ENCODE data around the gene LRRC47.

LRRC47 gene

DNA sequence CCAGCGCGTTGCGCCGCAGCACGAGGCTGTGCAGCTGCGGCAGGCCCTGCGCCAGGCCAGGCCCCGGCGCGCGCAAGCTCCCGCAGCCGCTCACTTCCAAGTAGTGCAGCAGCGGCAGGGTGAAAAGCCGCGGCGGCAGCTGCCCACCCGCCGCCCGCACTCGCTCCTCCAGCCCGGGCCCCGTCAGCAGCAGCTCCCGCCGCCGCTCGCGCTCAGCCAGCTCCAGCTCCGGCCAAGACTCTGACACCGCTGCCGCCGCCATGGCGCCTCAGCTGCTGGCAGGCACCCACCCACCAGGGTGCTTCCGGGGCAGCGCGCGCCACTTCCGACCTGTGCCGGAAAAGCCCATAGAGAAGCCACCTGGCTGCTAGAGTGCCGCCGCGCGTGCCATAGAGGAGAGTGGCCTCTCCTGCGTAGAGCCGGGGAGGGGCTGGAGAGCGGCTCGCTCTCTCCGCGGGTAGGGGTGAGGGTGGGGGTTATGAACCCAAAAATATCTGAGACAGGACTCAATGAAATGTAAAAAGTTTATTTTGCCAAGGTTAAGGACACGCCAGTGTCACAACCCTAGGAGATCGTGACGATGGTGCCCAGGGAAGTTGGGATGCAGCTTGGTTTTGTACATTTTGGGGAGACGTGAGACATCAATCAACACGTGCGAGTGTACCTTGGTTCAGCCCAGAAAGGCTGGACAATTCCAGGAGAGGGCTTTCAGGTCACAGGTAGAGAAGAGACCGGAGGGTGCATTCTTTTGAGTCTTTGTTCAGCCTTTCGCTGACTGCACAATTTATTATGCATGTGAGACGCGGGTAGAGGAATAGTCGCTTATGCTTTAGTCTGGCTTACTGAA is at the start of gene LRRC47:
Gene LRRC47, minus strand, starts transcription at position 284 of the 847 bp plus-strand sequence. Its CDS starts 22 bp downstream, at position 262.
- DNase-seq, result peak; percentile 92

DNA sequence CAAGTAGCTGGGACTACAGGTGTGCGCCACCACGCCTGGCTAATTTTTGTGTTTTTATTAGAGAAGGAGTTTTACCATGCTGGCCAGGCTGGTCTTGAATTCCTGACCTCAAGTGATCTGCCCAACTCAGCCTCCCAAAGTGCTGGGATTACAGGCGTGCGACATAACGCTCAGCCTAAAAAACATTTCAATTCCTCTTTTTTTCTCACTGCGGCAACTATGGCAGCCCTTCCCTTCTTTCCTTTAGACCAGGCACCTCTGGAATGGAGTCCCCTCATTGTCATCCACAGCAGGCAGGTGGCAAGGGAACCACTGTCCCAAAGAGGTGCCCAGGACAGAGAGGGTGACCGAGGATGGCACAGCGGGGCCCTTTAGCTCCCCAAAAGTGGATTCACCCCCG is 46.6 kb upstream of the LRRC47 start:
- DNase-seq, result no peak

DNA sequence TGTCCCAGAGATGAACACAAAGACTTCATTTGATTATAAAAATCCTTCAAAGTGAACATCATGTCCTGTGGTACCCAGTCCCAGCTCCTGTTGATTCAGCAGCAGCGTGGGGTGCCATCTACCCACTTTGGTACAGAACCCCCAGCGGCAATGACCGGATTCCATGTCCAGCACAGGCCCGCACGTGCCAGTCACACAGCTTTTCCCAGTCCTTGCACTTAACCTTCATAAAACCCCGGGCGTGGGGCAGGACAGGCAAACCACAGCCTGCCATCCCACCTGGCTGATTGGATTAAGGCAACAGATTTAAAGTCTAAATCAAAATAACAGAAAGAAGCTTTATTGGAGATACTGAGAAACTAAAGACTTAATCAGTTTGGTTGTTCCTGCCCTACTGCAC is 45.2 kb upstream of the LRRC47 start:
- DNase-seq, result no peak

DNA sequence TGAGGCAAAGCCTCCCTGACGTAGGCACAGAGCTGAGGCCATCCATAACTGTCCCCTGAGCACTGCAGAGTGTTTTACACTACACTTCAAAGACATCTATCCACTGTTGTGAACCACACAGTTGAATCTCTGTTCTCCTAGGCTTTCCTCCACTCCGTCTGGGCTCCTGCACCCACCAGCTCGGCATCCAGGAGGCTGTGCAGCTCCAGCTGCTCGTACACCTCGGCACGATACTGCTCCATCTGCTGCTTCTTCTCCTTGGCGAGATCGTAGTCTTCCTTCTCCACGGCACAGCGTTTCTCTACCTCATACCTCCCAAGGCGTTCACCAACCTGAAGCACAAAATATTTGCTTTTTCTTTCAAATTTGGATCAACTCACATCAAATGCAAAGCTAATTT is 42.5 kb upstream of the LRRC47 start:
- DNase-seq, result no peak

DNA sequence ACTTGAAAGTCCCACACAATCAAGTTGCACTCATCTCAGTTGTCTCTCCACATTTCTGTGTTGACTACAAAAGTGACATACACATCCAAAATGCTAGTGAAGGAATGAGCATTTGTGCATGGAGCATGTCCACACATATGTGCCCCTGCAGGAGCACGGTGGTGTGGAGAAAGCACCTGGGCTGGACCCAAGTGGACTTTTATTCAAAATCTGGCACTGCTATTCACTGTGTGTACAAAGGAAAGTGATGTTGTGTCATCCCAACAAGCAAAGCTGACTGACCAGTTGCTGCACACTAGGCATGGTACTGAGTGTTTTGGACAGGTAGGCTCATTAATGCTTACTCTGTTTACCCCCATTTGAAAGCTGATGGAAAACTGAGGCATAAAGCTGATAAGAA is 41.4 kb upstream of the LRRC47 start:
- no peak for DNase-seq

DNA sequence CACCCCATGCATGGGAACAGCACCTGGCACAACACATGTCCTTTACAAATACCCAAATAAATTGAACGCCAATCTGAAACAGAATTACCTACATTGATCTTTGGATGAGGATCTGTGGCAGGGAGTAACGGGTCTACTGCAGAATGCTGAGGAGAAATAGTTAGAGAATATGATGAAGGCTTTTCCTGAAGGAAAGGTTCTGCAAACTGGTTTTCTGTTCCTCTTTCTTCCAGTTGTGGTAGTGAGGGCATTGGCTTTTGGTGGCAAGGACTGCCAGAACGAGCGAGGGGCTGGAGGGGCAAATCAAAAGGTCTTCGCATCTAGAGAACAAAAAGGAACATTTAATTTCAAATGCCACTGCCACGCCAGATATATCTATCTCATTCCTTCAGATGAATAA is 40.9 kb upstream of the LRRC47 start:
- DNase-seq, result no peak

DNA sequence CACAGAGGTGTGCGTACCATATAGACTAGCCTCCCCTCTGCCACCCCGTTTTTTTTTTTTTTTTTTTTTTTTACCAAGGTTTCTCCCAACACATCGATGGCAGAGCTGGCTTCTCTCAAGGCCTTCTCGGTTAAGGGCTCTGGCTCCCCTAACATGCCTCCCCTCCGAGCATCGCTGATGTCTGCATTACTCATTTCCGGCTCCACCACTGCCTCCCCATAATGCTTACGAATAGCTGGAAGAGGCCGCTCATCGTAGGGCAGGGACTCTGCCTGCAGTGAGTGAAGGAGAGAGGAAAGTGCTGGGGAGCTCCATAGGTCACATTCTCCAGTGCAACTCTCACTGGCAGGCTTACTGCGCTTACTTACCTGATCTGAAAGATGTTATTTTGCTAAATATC is 40.1 kb upstream of the LRRC47 start:
- DNase-seq, result no peak

DNA sequence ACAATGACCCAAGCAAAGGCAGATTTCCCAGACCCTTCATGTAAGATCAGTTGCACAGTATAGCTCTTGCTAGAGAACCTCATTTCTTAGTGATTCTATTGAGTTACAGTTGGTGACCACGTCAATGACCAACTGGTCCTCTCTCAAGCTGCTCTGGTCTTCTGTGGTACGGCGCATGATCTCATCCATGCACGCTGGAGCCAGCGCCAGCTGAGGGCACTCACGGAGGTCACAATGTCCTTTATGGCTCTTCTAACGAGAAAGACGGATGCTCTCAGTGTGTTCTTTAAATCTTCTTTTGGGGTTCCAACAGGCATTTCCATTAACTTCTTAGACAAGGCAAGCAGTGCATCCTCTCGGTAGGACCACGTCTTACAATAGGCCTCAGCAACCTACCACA is 38.4 kb upstream of the LRRC47 start:
- no peak for DNase-seq

DNA sequence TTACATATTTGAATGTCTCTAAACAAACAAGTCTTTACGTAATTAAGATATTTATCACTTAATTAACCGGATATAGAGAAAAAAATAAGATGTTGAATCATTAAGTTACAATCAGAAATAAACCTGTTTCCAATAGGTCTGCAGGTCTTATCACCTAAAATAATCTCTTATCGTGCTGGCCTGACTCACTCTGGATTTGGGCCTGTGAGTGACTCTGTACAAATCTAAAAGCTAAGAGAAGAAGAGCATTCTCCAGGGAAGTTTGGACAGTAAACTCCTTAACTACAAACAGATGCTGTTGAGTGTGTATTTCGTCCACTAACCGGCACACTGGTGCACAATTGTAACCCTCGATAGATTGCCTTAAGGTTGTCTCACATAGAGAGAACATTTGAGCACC is 35.4 kb upstream of the LRRC47 start:
- no peak for DNase-seq

DNA sequence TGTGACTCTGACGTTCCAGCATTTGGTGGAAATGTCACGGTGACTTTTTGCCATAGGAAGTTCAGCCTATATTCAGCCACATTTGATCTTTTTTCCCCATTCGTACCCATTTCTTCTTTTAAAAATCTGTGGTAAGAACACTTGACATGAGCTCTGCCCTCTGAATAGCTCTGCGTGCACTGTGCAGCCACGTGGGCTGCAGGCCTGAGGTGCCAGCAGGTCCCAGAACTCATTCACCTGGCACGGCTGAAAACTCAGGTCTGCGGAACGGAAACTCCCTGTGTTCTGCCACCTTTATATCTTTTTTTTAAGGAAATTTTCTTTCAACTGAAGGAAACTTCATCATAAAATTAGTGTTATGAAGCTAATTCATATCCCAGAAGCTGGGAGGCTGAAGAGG is 32.1 kb upstream of the LRRC47 start:
- DNase-seq, result no peak

DNA sequence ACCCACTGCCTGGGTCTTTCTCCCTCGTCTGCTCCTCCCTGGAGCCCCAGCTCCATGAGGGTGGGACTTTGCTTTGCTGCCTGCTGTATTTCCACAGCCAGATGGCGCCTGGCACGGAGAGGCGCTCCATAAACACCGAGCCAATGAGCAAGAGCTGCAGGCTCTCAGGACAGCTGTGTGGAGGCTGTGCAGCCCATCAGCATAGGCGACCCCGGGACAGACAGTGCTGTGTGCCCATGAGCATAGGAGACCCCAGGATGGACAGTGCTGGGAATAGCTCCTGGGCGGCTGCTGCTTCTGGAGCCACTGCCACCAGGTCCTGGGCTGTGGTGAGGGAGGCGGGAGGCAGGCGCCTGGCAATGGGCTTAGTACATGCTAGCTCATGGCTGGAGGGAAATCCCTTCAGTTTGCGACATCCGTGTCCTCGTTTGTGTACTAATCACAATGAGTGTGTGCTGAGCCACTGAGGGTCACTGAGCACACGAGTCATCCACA is 31.6 kb upstream of the LRRC47 start:
- DNase-seq, result peak; percentile 8

DNA sequence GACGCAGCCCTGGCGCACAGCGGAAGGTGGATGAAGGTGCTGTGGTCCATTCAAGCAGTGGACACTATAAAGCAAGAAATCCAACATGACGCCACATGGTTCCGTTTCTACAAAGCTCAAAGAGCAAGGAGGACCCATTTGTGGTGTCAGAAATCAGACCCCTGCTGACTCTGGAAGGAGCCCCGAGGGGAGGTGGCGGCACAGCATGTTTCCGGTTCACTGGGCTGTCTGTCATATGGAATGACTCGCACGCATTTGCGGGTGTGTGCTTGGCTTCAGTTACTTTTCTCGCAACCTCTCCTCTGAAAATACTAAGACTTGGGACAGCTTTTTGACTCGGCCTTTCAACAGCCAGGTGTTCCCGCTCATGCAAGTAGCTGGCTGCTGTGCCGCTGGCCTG is 29.1 kb upstream of the LRRC47 start:
- DNase-seq, result no peak

DNA sequence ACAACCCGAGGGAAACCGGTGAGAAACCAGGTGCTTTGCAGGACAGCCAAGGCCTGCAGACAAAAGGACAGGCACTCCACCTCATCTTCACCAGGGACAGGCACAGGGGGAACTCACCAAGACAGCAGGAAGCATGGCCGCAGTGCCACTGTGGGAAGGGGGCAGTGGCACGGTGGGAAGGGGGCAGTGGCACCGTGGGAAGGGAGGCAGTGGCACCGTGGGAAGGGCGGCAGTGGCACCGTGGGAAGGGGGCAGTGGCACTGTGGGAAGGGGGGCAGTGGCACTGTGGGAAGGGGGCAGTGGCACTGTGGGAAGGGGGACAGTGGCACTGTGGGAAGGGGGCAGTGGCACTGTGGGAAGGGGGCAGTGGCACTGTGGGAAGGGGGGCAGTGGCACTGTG is 28.4 kb upstream of the LRRC47 start:
- no peak for DNase-seq

DNA sequence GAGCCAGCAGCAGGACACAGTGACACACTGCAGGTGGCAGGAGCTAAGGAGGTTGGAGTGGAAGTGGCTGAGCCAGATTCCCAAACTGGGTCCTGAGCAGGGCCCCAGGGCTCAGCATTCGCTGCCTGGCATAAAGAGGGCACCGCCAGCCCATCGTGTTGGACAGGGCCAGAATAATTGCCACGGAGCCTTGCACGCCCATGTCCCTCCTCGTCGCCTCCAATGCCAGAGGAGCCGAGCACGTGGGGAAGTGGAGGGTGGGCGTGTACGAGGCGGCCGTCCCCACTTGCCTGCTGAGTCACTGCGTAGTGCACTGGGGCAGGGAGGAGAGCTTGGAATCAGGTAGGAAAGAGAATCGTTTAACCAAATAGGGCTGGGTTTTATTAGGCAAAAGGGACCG is 26.1 kb upstream of the LRRC47 start:
- DNase-seq, result no peak

DNA sequence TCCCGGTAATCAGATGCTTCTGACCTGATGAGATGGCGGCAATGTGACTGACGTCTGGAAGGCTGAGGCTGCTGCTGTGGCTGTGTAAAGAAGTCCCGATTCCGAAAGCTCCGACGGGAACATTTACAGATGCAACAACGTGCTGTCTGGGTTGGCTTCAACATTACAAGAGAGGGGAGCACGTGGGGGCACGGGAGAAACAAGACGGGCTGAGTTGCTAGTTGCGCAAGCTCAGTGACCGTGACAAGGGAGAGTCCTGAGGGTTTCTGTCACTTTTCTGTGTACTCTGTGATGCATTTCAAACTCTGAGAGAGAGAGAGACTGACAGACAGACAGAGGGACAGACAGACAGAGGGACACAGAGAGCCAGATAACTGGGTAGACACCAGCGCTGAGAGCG is 25.6 kb upstream of the LRRC47 start:
- no peak for DNase-seq

DNA sequence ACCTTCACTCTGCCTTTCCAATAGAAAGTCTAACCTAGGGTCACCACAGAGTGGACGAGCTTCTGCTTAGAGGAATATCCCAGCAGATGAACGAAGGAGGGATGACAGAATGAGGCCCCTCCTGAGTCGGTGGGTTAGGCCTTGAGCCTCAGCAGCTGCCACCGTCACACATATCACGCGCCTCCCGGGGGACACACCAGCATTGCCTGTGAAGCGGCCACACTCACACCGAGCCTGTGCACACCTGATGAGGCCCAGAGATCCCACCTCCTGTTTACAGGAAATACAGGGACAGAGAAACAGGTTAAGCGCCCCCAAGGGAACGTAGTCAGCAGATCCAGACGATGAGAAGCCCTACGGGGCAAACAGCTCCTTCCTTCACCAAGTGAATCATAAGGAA is 25.1 kb upstream of the LRRC47 start:
- DNase-seq, result peak; percentile 84

DNA sequence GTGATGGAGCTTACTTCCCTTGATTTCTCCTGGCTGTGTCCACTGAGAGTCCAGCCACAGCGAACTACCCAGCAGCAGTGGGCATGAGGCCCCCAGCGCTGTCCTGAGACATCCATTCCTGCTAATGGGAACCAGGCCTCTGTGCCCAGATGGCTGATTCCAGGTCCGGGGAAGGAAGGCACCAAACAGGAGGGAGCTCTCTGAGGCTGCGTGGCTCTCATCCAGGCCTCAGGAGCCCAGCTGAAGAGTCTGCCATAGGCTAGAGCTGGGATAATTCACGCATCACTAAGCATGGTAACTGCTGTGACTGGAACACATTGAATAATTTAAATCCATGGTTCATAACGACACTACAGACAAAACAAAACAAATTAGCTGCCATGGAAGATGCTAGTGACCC is 24.7 kb upstream of the LRRC47 start:
- peak; percentile 93 for DNase-seq

DNA sequence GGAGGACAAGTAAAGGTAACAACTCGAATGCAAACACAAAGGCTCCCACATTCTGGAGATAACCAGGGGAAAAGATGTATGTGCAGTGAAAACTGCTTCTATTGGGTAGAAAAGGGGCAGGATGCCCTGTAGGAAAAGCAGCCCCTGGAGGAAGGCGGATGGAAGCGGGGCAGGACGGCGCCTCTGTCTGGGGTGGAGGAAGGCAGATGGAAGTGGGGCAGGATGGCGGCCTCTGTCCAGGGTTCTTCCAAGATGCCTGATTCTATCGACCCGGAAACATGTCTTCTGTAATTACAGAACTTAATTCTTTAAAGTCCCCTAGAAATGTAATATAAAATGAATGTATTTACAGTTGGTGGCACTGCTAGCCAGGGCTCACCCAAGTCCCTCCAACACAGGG is 24.0 kb upstream of the LRRC47 start:
- no peak for DNase-seq

DNA sequence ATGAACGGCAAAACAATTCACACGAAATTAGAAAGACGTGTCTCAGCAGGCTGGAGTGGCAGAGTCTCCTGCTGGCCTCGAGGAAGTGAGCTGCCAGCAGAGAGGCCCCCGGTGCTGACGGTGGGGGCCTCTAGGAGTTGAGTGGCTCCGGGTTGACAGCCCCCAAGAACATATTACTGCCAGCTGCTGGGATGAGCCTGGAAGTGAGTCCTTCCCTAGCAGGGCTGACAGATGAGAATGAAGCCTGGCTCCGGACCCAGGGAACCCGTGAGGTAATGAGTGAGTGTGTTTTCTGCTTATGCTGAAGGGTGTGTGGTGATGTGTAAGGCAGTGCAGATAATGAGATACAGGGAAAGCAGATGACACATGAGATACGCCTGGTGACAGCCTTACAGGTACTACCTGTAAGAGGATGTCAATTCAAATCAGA is 23.5 kb upstream of the LRRC47 start:
- peak; percentile 70 for DNase-seq

DNA sequence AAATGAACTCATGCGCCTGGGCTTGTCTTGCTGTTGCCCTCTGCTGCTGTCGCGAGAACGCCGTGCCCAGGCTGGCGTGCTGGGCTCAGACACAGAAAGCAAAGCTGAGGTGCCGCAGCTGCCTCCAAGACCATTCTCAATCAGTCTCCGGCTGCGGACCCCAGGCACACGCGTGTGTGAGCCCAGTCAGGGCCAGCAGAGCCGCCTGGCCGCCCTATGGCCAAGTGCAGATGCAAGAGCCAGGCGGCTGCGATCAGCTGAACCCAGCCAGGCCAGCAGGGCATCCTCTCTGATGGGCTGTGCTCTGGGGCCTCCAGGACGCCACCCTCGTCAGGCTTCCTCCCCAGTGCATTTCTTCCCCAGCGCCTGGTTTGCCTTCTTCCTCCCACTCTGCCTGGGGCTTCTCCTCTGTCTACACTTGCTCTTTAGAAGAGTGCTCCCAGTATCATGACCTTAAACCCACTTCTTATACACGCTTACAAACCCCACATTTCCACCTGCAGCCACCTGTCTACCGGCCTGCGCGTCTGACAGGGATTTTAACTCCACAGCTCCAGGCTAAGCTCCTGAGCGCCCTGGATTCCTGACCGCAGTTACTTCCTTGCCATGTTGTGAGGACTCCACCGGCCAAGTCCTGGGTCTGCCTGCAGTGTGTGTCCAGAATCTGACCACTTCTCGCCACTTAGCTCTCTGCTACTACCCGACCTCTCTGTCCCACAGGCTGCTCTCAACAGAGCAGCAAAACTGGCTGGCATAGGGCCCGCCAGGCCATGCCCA is 21.7 kb upstream of the LRRC47 start:
- no peak for DNase-seq

DNA sequence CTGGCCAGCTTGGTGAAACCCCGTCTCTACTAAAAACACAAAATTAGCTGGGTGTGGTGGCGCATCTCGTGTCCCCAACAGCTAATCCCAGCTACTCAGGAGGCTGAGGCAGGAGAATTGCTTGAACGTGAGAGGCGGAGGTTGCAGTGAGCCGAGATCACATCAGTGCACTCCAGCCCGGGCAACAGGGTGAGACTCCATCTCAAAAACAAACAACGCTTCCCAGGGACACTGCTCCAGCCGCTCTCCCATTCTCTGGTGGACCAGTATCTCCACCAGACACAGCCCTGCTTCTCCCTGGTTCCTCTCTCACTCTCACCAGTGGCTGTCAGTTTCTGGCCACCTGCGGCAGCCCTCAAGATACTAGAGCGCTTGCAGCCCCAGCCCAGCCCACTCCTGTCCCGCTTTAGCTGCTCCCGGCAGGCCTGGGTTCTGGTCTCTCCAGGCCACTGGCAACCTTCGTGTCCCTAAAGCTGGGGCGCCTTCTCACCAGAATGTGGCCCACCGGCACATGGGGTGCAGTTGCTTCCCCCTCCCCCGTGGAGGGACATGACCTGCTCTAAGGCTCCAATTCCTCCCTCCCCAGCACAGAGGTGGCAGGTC is 20.9 kb upstream of the LRRC47 start:
- DNase-seq, result no peak

DNA sequence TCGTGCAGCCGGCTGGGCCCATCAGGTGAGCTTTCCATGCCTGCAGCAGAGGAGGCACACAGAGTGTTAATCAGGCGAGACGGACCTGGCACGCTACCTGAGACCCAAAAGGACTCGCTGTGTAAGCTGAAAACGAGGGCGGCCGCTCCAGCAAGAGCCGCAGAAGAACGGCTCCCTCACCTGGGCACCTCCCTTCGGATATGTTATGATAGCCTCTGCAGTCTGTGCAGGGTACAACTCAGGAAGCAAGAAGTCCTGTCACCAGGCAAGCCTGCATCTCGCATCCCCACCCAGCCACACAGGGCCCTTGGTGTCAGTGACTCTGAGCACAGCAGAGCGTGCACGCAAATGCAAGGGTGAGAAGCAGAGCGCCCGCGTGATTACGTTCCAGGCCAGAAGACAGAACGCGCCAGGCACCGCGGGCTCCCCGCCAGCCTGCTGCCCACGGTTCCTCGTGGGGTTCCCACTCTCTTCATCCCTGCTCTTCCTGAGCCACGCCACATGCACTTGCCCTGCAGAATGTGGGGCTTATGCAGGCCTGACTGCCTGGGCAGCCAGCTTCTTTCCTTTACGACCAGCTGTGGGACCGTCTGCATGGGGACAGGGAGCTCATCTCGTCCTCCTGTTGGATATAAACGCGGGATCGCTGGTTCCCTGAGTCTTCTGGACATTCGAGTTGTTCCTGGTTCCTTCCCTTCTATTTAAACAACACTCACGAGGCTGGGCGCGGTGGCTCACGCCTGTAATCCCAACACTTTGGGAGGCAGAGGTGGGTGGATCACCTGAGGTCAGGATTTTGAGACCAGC is 20.2 kb upstream of the LRRC47 start:
- DNase-seq, result no peak
